ENCODE measurements around the gene OSBPL10.

OSBPL10 gene

GRCh38 chr3:31654998-31655397 is 326.1 kb downstream of the OSBPL10 start:
- Histone ChIP-seq H3K4me1 (ENCODE audit: control insufficient read depth in 1 of 2, insufficient read depth in 2 of 2, low read length in 2 of 2) (no peaks in the 10 kb centered on the region), H2BK120ac (ENCODE audit: insufficient read depth, low read length, poor library complexity) (no peak overlapping the region), H2AK5ac (ENCODE audit: low read length) (no peak overlapping the region), H2BK5ac (ENCODE audit: low read depth, low read length, poor library complexity) (no peak overlapping the region), H3K79me2 (ENCODE audit: control insufficient read depth, insufficient read depth, low read length, poor library complexity) (no peaks in the 10 kb centered on the region), H4K91ac (ENCODE audit: low read depth, low read length) (no peak overlapping the region), H3K18ac (ENCODE audit: low read length) (no peak overlapping the region), H3K4me2 (ENCODE audit: low read length) (no peak overlapping the region), H3K9me3 (ENCODE audit: insufficient read depth, low read depth, low read length) (peaks cover 5% of the 10 kb centered on the region), H2AFZ (ENCODE audit: insufficient read depth, low read length, poor library complexity) (no peak overlapping the region), H3K4ac (ENCODE audit: low read depth, low read length) (no peak overlapping the region), H3K23ac (ENCODE audit: low read length) (no peak overlapping the region), H3K36me3 (ENCODE audit: control insufficient read depth in 1 of 2, insufficient read depth in 2 of 2, low read length in 2 of 2) (peaks cover 2 to 3% of the 10 kb centered on the region in 2 experiments), H2BK12ac (ENCODE audit: low read length) (no peak overlapping the region), H3K9ac (ENCODE audit: low read length) (no peak overlapping the region), H3K79me1 (ENCODE audit: low read length) (no peaks in the 10 kb centered on the region), H3K27ac (ENCODE audit: low read depth, low read length) (no peak overlapping the region), H4K12ac (ENCODE audit: low read depth, low read length) (no peak overlapping the region), H4K8ac (ENCODE audit: low read depth, low read length) (no peak overlapping the region), H3K14ac (ENCODE audit: low read length) (no peak overlapping the region), H3K4me3 (ENCODE audit: low read depth, low read length) (no peak overlapping the region), H3K27me3 (ENCODE audit: insufficient read depth, low read length) (no peaks in the 10 kb centered on the region)
- no peak for DNase-seq

GRCh38 chr3:31653464-31653863 is 327.6 kb downstream of the OSBPL10 start:
- no peak overlapping the region for H2BK120ac ChIP-seq (ENCODE audit: insufficient read depth, low read length, poor library complexity)
- no peaks in the 10 kb centered on the region for H3K27me3 ChIP-seq (ENCODE audit: insufficient read depth, low read length)
- H3K79me2 ChIP-seq (ENCODE audit: control insufficient read depth, insufficient read depth, low read length, poor library complexity): no peaks in the 10 kb centered on the region
- H3K4me2 ChIP-seq (ENCODE audit: low read length): no peak overlapping the region
- H2BK12ac ChIP-seq (ENCODE audit: low read length): no peak overlapping the region
- H3K4me3 ChIP-seq (ENCODE audit: low read depth, low read length): no peak overlapping the region
- peaks cover 7% of the 10 kb centered on the region in 2 experiments for H3K36me3 ChIP-seq (ENCODE audit: control insufficient read depth in 1 of 2, insufficient read depth in 2 of 2, low read length in 2 of 2)
- no peak overlapping the region for H3K4ac ChIP-seq (ENCODE audit: low read depth, low read length)
- H3K4me1 ChIP-seq (ENCODE audit: control insufficient read depth in 1 of 2, insufficient read depth in 2 of 2, low read length in 2 of 2): no peaks in the 10 kb centered on the region
- WGBS (ENCODE audit: extremely low coverage, insufficient coverage, insufficient read length): no CpG with 5 or more reads among the region's 1 CpG
- H4K8ac ChIP-seq (ENCODE audit: low read depth, low read length): no peak overlapping the region
- H3K27ac ChIP-seq (ENCODE audit: low read depth, low read length): no peak overlapping the region
- DNase-seq: no peak
- H3K9ac ChIP-seq (ENCODE audit: low read length): no peak overlapping the region
- H3K14ac ChIP-seq (ENCODE audit: low read length): no peak overlapping the region
- no peak overlapping the region for H4K12ac ChIP-seq (ENCODE audit: low read depth, low read length)
- no peak overlapping the region for H2BK5ac ChIP-seq (ENCODE audit: low read depth, low read length, poor library complexity)
- H3K23ac ChIP-seq (ENCODE audit: low read length): no peak overlapping the region
- no peak overlapping the region for H2AFZ ChIP-seq (ENCODE audit: insufficient read depth, low read length, poor library complexity)
- H3K18ac ChIP-seq (ENCODE audit: low read length): no peak overlapping the region
- no peak overlapping the region for H4K91ac ChIP-seq (ENCODE audit: low read depth, low read length)
- H3K79me1 ChIP-seq (ENCODE audit: low read length): no peaks in the 10 kb centered on the region
- H3K9me3 ChIP-seq (ENCODE audit: insufficient read depth, low read depth, low read length): peaks cover 8% of the 10 kb centered on the region
- no peak overlapping the region for H2AK5ac ChIP-seq (ENCODE audit: low read length)

- Histone ChIP-seq H3K23ac (ENCODE audit: low read length) (no peak overlapping the region), H3K27ac (ENCODE audit: low read depth, low read length) (no peak overlapping the region), H3K4me2 (ENCODE audit: low read length) (no peak overlapping the region), H3K79me1 (ENCODE audit: low read length) (no peaks in the 10 kb centered on the region), H3K27me3 (ENCODE audit: insufficient read depth, low read length) (no peaks in the 10 kb centered on the region), H2AK5ac (ENCODE audit: low read length) (no peak overlapping the region), H3K36me3 (ENCODE audit: control insufficient read depth in 1 of 2, insufficient read depth in 2 of 2, low read length in 2 of 2) (peaks cover 15 to 17% of the 10 kb centered on the region in 2 experiments), H4K8ac (ENCODE audit: low read depth, low read length) (no peak overlapping the region), H3K9ac (ENCODE audit: low read length) (no peak overlapping the region), H3K79me2 (ENCODE audit: control insufficient read depth, insufficient read depth, low read length, poor library complexity) (no peaks in the 10 kb centered on the region), H2BK5ac (ENCODE audit: low read depth, low read length, poor library complexity) (no peak overlapping the region), H3K18ac (ENCODE audit: low read length) (no peak overlapping the region), H4K91ac (ENCODE audit: low read depth, low read length) (no peak overlapping the region), H2BK120ac (ENCODE audit: insufficient read depth, low read length, poor library complexity) (no peak overlapping the region), H3K14ac (ENCODE audit: low read length) (no peak overlapping the region), H2BK12ac (ENCODE audit: low read length) (no peak overlapping the region), H3K9me3 (ENCODE audit: insufficient read depth, low read depth, low read length) (peaks cover 15% of the 10 kb centered on the region), H3K4me3 (ENCODE audit: low read depth, low read length) (no peak overlapping the region), H4K12ac (ENCODE audit: low read depth, low read length) (no peak overlapping the region), H2AFZ (ENCODE audit: insufficient read depth, low read length, poor library complexity) (no peak overlapping the region), H3K4me1 (ENCODE audit: control insufficient read depth in 1 of 2, insufficient read depth in 2 of 2, low read length in 2 of 2) (no peaks in the 10 kb centered on the region), H3K4ac (ENCODE audit: low read depth, low read length) (no peak overlapping the region)
- no peak for DNase-seq
These were observed 328.8 kb downstream of the OSBPL10 start for GRCh38 chr3:31652296-31652695.

GRCh38 chr3:31648286-31648968 is 332.6 kb downstream of the OSBPL10 start:
- H3K4me2 ChIP-seq (ENCODE audit: low read length): no peak overlapping the region
- no peak for DNase-seq
- WGBS (ENCODE audit: extremely low coverage, insufficient coverage, insufficient read length): no CpG with 5 or more reads among the region's 4 CpGs
- H3K4me1 ChIP-seq (ENCODE audit: control insufficient read depth in 1 of 2, insufficient read depth in 2 of 2, low read length in 2 of 2): no peaks in the 10 kb centered on the region
- peak overlapping the region; percentile 55 for H3K9ac ChIP-seq (ENCODE audit: low read length)
- no peak overlapping the region for H2BK5ac ChIP-seq (ENCODE audit: low read depth, low read length, poor library complexity)
- peak overlapping the region; percentile 21 for H3K4me3 ChIP-seq (ENCODE audit: low read depth, low read length)
- no peak overlapping the region for H2AFZ ChIP-seq (ENCODE audit: insufficient read depth, low read length, poor library complexity)
- peaks cover 16 to 23% of the 10 kb centered on the region in 2 experiments for H3K36me3 ChIP-seq (ENCODE audit: control insufficient read depth in 1 of 2, insufficient read depth in 2 of 2, low read length in 2 of 2)
- no peak overlapping the region for H2AK5ac ChIP-seq (ENCODE audit: low read length)
- H2BK120ac ChIP-seq (ENCODE audit: insufficient read depth, low read length, poor library complexity): no peak overlapping the region
- H3K27me3 ChIP-seq (ENCODE audit: insufficient read depth, low read length): no peaks in the 10 kb centered on the region
- no peak overlapping the region for H3K4ac ChIP-seq (ENCODE audit: low read depth, low read length)
- no peak overlapping the region for H3K18ac ChIP-seq (ENCODE audit: low read length)
- no peaks in the 10 kb centered on the region for H3K79me1 ChIP-seq (ENCODE audit: low read length)
- no peak overlapping the region for H2BK12ac ChIP-seq (ENCODE audit: low read length)
- H3K14ac ChIP-seq (ENCODE audit: low read length): no peak overlapping the region
- no peak overlapping the region for H3K23ac ChIP-seq (ENCODE audit: low read length)
- H3K27ac ChIP-seq (ENCODE audit: low read depth, low read length): no peak overlapping the region
- H3K9me3 ChIP-seq (ENCODE audit: insufficient read depth, low read depth, low read length): peaks cover 13% of the 10 kb centered on the region
- H4K8ac ChIP-seq (ENCODE audit: low read depth, low read length): no peak overlapping the region
- no peak overlapping the region for H4K12ac ChIP-seq (ENCODE audit: low read depth, low read length)
- no peaks in the 10 kb centered on the region for H3K79me2 ChIP-seq (ENCODE audit: control insufficient read depth, insufficient read depth, low read length, poor library complexity)
- no peak overlapping the region for H4K91ac ChIP-seq (ENCODE audit: low read depth, low read length)
